Progenitor cell of endocrine pancreas (in vitro differentiated cells): ENCODE data around the gene CEP57L1. TPM values are rescaled to one million over a fixed set of nuclear protein-coding genes. Genes with fewer than 3 reads are reported as not detected.

Experiments used
- DNase-seq: peaks from one replicate; pipeline ENCODE4 v3.0.0; 2021; ENCODE audit warnings: low spot score; ENCODE audit not compliant: unreplicated experiment
- H3K27ac Mint-ChIP-seq: 2 replicates; pipeline ENCODE4 v1.8.0; 2021; ENCODE audit warnings: mild to moderate bottlenecking, moderate library complexity, mixed read lengths
- H3K27me3 Mint-ChIP-seq: 2 replicates; pipeline ENCODE4 v1.8.0; 2021; ENCODE audit warnings: mixed read lengths
- H3K36me3 Mint-ChIP-seq: 2 replicates; pipeline ENCODE4 v1.8.0; 2022; ENCODE audit warnings: mixed read lengths; ENCODE audit not compliant: insufficient read depth
- H3K4me1 Mint-ChIP-seq: 2 replicates; pipeline ENCODE4 v1.8.0; 2021; ENCODE audit warnings: low read depth, mixed read lengths
- H3K4me3 Mint-ChIP-seq: 2 replicates; pipeline ENCODE4 v1.8.0; 2021; ENCODE audit warnings: low read depth, mild to moderate bottlenecking, moderate library complexity, mixed read lengths
- H3K9me3 Mint-ChIP-seq: 2 replicates; pipeline ENCODE4 v1.8.0; 2021; ENCODE audit warnings: low read depth, mixed read lengths
- CTCF ChIP-seq: fragments of 200-600 bp; sonication (generic); IDR thresholded peaks from one replicate; pipeline ENCODE4 v1.5.0; 2021; ENCODE audit warnings: antibody characterized with exemption, mild to moderate bottlenecking; ENCODE audit not compliant: unreplicated experiment
- total RNA-seq: library from RNA; stranded (reverse); gene quantifications from 2 replicates; pipeline ENCODE4 v1.2.1, GENCODE V29; 2021

CEP57L1 gene
- total RNA-seq, 1 donor from 2014 or later: 11.4 TPM

GRCh38 chr6:109194880-109195279, 99.6 kb downstream of the CEP57L1 start:
- Mint-ChIP-seq H3K9me3 (peaks cover 18% of the 10 kb centered on the region), H3K4me3 (no peak overlapping the region), H3K36me3 (peaks cover 9% of the 10 kb centered on the region), H3K27ac (no peak overlapping the region), H3K4me1 (peaks cover 12% of the 10 kb centered on the region), H3K27me3 (no peaks in the 10 kb centered on the region)
- no peak for DNase-seq
- TF ChIP-seq CTCF: no peak

GRCh38 chr6:109197061-109197460, 101.8 kb downstream of the CEP57L1 start:
- no peak for DNase-seq
- Mint-ChIP-seq H3K36me3 (peaks cover 4% of the 10 kb centered on the region), H3K27me3 (no peaks in the 10 kb centered on the region), H3K4me1 (peaks cover 12% of the 10 kb centered on the region), H3K9me3 (peaks cover 9% of the 10 kb centered on the region), H3K27ac (no peak overlapping the region), H3K4me3 (no peak overlapping the region)
- no peak for TF ChIP-seq CTCF

GRCh38 chr6:109202409-109203264, 107.3 kb downstream of the CEP57L1 start:
- no peak for TF ChIP-seq CTCF
- H3K36me3 Mint-ChIP-seq: no peaks in the 10 kb centered on the region
- DNase-seq: no peak
- H3K27ac Mint-ChIP-seq: no peak overlapping the region
- H3K4me3 Mint-ChIP-seq: no peak overlapping the region
- H3K27me3 Mint-ChIP-seq: no peaks in the 10 kb centered on the region
- H3K9me3 Mint-ChIP-seq: no peaks in the 10 kb centered on the region
- H3K4me1 Mint-ChIP-seq: no peaks in the 10 kb centered on the region

GRCh38 chr6:109204511-109204910, 109.2 kb downstream of the CEP57L1 start:
- Mint-ChIP-seq H3K4me1 (no peaks in the 10 kb centered on the region), H3K9me3 (no peaks in the 10 kb centered on the region), H3K4me3 (no peak overlapping the region), H3K27ac (no peak overlapping the region), H3K27me3 (no peaks in the 10 kb centered on the region), H3K36me3 (no peaks in the 10 kb centered on the region)
- no peak for TF ChIP-seq CTCF
- DNase-seq: no peak

GRCh38 chr6:109212683-109213082, 117.4 kb downstream of the CEP57L1 start:
- H3K4me1 Mint-ChIP-seq: no peaks in the 10 kb centered on the region
- no peak overlapping the region for H3K27ac Mint-ChIP-seq
- H3K27me3 Mint-ChIP-seq: no peaks in the 10 kb centered on the region
- TF ChIP-seq CTCF: no peak
- H3K36me3 Mint-ChIP-seq: no peaks in the 10 kb centered on the region
- H3K9me3 Mint-ChIP-seq: peaks cover 3% of the 10 kb centered on the region
- DNase-seq: no peak
- no peak overlapping the region for H3K4me3 Mint-ChIP-seq

Other genes with a start within 250 kb of the CEP57L1 start
- 16.1 and 16.5 TPM in 2 replicates for gene ARMC2, start 247.1 kb upstream of the CEP57L1 start, total RNA-seq
- 23.9 and 31.0 TPM in 2 replicates for gene SESN1, start 661 bp upstream of the CEP57L1 start, total RNA-seq